SHP77 (cell line): ENCODE measurements around the gene RASA1.

Experiments
- DNase-seq, 2 experiments: peaks; one replicate each; lab custom pipeline; 2025; lab: John Stamatoyannopoulos, UW

Gene RASA1

DNA sequence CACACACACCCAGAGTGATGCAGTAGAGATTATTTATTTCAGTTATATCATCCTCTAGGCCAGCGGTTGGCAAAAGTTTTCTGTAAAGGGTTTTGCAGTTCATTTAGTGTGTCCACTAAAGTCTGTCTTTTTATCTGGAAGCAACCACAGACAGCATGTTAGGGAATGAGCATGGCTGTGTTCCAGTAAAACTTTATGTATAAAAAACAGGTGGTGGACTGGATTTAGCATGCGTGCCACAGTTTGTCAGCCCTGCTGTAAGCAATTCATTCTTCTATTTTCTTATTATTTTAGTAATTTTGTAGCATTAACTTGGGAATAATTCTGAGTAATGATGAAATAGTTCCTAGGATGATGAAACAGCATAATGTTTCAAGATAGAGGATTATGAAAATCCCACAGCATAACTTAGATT is 93.4 kb downstream of the RASA1 start:
- no peak for DNase-seq

DNA sequence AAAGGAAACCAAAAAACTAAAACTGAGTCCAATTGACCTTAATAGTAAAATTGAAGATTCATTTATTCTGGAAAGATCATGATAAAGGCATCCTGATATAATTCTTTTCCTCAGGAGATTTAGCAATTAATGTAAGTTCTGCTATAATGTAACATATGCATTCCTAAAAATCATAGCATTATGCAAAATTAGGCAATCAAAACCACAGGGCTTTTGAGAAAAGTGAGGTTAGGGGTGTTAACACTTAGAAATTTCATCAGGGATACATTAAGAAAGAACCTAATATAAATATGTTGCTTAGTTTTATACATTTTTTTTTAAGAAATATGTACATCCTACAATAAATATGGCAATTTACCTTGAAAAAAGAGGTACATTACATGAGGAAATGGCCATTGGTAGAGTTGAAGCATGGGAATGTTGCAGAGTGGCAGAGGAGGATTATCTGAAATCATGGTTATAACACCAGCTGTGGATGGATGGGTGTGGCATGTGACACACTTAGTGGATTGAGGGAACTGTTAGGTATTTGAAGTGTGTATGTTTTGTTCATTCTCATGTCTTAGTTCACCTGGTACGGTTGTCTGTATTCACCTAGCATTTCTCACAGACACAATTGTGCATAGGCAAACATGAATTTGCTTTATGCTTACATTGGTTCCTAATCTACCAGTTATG is 94.0 kb downstream of the RASA1 start:
- DNase-seq: no peak

DNA sequence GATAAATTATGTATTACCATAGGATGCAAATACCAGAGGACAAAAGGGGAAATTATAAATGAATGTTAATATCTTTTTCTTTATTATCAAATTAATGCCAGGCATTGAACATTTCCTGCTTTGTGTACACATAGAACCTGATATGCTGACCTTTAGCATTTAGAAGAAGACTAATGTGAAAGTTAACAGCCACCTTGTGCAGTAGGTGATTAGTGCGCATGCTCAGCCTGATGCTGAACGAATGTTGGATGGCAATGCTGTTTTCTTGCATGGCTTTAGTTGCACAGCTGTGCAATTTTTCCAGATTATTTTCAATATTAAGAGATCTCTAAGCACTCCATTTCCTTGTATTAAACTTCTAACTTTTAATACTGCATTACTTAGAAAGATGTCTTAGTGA is 99.6 kb downstream of the RASA1 start:
- no peak for DNase-seq

DNA sequence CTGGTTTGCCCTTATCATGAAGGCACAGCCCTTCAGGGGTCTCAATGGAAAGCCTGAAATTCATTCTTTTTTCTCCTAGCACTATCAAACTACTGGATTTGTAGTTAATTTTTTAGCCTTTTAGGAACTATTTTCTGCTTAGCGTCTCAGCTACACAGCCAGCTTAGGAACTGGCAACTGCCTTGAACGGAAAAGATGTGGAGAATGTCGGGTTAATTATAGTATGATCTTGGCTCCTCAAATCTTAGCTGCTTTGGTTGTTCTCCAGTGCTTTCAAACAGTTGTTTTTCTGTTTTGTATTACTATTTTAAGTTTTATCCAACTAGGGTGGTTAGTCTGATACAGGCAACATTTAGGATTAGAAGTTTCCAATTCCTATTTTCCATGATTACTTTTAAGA is 100.9 kb downstream of the RASA1 start:
- no peak for DNase-seq

DNA sequence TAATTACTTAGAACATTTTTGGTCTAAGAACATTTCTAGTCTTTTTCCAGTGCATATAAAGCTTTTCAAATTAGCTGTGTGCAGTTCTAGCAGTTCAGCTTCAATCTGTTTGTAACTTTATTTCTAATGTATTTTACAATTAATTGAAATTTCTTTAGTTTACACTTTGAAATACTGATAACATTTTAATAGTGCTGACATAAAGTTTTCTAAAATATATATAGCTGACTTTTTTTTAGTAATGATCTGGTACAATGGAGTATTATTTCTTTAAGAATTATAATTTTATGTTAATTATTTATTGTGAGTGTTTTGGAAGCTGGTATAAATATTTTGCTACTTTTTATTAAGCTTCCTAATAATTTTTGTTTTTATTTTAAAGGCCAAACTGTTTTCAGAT is 101.7 kb downstream of the RASA1 start:
- DNase-seq: no peak

DNA sequence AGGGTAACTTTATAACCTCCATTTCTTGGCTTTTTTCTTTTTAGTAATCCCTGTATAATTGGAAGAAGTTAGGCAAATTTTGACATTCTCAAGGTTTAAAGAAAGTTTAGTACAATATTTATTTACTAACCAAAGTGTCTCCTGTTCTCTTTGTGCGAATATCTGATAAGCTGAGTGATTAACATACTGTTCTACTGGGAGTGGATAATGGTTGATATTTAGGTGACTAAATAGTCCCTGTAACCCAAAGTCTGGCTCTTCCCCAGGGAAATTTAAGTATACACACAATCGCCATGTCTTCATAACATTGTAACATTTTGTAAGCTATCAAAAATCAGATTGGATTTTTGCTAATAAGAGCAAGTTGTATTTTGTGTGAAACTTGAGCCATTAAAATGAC is 105.0 kb downstream of the RASA1 start:
- no peak for DNase-seq

DNA sequence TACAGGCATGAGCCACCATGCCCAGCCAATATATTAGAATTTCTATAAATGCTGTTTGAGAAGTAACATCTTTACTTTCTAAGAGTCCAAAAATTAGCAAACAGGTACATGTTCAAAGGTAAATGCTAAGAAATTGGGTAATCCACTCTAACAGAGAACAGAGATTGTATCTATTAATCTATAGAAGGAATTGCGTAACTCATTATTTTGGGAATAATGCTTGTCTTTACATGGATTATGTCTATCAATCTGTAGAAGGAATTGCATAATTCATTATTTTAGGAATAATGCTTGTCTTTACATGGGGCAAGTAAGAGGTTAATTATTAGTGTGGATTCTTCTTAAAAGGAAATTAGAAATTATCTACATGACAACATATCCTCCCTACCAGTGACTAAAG is 114.5 kb downstream of the RASA1 start:
- DNase-seq: no peak

DNA sequence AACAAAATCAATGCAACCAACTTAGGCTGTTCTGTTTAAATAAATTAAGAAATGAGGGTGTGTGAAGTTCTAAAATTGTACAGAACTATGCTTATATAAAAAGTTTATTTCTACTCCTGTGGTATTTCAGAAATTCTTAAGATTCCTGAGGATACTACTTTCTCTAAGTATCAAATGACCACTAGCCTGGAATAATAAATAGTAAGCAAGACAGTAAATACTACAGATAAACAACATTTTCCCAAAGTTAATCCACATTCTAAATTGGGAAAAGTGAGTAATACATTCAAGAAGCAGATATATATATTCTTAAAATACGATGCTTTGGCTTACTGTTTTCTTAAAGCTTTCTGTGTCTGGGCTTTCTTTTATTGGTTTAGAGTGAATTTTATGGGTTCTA is 115.5 kb downstream of the RASA1 start:
- DNase-seq: no peak

DNA sequence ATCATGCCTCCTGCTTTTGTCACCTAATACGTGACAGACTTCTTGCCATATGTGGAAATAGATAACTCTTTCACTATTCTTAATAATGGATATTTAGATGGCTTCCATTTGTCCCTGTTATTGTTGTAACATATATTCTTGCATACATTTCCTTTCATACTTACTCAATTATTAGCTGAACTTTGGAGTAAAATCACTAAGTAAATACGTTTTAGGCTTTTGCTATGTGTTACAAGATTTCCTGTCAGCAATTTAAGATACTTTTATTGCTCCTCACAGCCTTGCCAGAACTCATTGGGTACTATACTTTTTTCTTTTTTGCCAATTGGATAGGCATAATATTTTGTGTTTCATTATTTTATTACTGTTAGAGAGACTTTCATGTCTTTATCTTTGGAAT is 118.1 kb downstream of the RASA1 start:
- DNase-seq: no peak

DNA sequence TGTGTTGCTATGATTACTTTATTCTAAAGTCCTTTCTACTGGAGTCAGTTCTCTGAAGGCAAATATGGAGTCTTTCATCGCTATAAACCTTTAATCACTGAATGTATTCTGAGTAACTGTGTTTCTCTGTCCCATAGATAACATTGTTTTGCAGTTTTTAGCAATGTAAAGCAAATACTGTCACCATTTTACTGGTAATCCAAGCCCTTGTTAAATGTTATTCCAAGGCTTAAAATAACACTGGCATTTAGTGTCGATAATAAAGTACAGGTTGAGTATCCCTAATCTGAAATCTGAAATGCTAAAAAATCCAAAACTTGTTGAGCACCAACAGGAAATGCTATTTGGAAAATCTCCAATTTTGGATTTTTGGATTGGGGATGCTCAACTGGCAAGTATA is 120.4 kb downstream of the RASA1 start:
- DNase-seq: no peak

DNA sequence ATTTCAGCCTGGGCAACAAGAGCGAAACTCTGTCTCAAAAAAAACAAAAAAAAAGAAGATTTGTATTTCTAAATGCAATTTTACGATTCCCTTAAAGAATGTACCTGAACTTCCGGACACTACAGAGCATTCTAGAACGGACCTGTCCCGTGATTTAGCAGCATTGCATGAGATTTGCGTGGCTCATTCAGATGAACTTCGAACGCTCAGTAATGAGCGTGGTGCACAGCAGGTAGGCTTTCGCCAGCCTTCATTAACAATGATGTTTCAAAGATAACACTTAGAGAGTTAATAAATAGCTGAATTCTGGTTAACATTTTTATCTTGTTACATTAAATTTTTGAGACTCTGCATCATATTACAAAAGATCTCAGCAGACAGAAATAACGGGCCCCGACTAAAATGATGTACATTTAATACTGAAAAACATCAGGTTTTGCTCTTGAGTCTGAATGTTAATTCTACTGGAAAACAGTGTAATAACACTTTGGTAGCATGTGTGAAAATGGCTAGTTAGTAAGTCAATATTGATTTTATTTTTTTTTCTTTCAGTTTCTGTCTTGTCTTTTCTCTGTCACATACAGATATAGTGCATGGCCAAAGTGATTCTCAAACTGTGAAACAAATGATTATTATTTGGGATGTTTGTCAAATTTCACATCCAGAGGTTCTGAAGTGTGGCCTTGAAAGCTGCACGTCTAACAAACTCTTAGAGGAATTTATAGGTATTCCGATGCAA is 121.8 kb downstream of the RASA1 start:
- DNase-seq: no peak

DNA sequence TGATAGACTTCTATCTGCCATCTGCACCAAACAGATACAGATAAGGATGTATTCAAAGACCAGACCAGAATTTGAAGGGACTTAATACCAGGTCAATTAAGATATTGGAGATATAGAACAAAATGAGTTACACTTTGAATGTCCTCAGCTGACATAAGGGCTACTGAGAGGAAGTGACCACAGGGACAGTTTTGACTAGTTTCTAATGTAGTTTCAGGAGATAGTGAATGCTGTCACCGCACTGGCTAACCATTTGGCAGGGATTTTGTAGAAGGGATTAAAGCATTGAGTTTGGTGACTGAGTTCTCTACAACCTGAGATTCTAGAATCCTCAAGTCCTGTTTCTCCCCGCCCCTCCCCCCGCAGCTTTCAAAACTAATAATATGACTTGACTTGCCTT is 122.4 kb downstream of the RASA1 start:
- DNase-seq: no peak

DNA sequence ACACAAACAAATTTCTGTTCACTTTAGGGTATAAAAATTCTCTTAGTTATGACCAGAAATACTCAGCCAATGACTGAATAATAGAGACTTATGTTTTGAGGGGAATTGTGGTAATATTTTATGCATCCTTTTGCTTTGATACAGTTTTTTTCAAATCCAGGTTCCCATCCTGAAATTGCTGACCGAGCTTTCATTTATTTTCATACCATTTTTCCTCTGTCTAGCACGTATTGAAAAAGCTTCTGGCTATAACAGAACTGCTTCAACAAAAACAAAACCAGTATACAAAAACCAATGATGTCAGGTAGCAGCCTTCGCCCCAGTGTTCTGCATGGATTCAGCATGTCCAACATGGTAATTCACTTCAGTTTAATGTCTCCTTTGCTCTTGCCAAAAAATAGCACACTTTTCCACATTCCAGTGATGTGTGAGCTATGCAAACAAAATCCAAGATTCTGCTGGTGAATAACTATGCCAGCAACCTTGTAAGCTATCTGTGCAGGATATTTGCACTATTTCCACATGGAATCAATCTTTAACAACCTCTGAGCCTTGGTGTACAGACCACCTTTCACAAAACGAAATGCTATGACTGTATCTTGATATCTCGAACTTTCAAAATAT is 123.0 kb downstream of the RASA1 start:
- no peak for DNase-seq

DNA sequence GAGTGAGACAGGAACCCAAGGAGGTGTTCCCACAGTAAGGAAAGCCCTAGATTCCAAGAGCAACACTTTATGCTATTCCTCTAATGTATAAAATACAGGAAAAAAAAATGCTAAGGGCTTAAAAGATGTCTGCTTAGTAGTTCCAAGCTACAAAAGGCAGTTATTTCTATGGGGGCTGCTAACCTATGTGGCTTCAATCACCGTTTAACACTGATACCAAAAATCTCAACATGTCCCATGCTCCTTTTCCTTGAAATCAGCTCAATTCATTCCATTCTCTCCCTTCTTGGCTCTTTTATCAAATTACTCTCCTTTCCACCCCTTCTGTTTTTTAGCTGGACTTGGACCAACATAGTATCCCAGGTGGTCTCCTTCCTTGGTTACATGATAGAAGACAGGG is 124.5 kb downstream of the RASA1 start:
- DNase-seq: no peak

DNA sequence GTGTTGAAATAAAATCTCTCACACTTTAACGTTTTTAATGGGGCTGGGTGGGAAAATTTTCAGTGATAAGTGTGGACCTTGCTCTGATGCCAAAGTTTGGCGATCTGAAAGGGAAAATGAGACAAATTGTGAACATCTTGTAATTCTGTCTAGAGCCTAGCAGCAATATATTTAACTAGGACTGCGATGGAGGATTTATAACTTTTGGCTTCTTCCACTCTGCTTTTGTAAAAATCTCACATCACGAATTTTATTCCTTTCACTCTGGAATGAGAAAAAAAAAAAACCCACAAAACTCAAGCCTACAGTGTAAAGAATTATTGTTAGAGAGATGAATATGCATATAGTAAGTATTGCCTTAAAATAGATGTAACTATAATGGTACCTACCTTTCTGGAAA is 125.1 kb downstream of the RASA1 start:
- no peak for DNase-seq

DNA sequence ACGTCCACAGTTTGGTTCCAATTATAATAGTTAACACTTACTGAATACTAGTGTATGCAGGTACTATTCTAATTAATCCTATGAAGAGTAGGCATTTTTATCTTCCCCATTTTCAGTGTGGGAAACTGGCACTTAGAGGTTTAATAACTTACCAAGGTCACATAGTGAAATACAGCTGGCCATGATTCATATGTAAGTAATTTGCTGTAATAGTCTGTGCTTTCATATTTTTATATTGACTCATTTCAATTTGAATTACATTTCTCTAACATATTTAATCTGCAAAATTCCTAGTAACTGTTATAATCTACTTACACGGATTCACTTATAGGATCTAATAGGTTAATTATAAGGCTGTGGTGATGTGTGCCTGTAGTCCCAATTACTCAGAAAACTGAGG is 125.6 kb downstream of the RASA1 start:
- DNase-seq: no peak

DNA sequence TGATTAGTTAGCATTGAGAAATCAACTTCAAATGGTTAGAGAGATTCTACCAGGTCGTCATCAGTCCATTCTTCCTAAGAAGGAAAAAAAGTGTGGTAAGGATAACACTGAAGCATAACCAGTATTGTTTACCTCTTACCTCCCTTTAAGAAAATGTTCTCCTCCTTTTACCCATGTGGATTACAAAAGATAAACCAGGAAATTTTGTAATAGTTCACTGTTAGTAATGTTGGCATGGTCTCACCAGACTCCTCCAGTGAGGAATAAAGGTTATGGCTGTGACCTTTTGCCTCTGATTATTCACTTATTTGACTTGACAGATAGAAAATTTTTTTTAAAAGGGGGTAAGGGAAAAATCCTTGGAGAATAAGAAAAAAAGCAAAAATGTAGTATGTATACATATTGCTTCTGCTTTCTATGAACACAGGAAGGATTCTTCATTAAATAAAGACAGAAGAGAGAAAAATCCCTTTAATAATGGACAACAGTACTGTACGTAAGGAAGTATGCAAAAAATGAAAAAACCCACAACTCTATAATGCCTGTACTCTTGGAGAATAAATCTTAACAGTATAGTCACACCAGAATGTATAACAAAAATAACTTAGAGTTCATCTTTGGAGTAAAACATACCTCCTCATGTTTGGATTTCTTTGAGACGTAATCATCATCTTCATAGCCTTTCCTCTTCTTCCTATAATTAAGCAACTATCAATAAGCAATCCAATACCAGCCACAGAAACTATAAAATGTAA is 126.9 kb downstream of the RASA1 start:
- DNase-seq: no peak

DNA sequence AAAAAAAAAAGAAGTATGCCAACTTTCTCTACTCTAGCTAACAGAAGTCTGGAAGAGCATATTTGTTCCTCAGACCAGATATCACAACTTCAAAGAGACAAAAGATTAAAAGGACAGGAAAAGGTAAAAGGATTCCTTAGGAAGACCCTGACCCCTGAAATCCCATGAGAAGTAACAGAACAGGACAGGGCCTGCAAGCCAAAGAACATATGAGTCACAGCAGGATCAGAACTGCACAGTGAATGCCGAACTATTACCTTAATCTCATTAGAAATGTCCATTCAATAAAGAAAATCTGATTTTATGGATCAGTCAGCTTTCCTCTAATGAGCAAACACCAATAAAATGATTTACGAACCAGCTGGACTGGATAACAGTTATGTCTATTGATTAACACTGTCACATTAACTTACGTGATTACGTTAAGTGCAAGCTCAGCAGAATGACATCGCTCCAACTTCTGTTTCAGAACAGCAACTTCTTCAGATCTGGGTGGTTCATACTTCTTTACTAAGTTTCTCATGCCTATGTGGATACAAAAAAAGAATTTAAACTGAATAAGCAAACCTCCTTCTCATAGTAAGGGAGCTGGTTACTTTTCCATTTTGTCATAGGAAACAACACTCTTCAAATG is 131.4 kb downstream of the RASA1 start:
- no peak for DNase-seq

DNA sequence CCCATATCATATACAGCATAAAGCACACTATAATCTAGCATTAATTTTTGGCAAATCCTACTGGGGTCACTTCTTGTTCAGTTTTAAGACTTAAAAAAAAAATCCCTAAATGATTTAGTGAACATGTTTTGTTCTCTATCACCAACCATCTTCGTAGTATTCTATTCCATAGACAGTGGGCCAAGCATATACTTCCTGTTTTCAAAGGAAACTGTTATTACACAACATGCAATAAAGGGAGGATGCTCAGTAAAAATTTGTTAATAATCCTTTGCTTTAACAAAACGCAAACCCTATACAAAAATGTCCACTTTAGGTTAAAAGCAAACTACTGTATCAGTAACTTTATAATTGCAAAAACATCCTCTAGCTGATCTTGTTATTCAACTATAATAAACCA is 132.0 kb downstream of the RASA1 start:
- DNase-seq: no peak

DNA sequence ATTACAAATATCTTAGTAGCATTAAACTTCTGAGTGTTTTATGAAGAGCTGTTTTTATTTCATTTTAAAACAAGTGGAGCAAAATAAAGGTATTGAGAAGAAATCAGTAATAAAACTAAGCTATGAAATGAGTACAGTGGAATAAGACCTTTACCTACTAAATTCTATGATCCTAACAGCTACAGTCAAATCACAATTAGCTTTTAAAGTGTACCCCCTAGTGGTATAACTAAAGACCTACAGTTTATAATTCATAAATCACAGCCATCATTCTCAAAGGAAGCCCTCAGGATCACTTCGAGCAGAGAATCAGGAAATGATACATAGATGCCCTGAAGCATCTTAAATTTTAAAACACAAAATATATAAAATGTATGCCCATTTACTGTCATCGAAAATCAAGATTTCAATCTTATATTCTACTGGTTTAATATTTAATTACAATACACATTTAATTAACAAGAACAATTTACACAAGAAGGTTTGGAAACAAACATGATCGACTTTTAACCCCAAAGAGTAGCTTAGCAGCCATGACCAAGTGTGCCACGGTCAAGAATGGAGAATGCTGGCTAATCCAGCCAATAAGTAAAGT is 132.7 kb downstream of the RASA1 start:
- peak; percentile 7 to 20 for DNase-seq

DNA sequence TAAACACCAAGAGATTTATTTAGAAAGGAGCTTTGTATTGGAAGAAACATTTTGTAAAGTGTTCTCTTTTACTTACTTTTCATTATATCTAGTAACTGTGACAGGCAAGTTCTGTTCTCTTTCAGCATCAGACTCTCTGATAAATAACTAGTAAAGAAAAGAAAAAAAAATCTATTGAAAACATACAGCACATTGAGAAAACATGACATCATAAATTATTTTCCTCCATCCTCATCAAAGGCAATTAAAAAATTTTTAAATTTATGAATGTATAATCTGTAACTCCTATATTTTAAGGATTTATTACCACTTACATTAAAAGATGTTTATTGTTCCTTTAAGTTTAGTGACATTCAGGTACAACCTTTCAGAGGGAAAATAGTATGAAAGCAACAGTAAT is 133.9 kb downstream of the RASA1 start:
- DNase-seq: no peak

DNA sequence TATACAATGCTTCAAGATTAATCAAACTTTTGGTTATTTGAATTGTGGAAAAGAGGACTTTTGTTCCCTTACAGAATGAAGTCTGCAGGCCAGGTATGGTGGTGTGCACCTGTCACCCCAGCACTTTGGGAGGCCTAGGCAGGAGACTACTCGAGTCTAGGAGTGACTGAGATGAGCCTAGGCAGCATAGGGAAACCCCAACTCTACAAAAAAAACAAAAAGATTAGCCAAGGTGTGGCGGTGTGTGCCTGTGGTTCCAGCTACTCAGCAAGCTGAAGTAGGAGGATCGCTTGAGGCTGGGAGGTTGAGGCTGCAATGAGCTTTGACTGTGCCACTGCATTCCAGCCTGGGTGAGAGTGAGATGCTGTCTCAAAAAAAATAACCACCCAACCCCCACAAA is 135.7 kb downstream of the RASA1 start:
- no peak for DNase-seq
